ENCODE measurements around the gene NPAS3. TPM values are rescaled to one million over a fixed set of nuclear protein-coding genes. Genes with fewer than 3 reads are reported as not detected.

The NPAS3 gene
- total RNA-seq, 1 experiment from 2014 or later = 0.35 TPM

DNA sequence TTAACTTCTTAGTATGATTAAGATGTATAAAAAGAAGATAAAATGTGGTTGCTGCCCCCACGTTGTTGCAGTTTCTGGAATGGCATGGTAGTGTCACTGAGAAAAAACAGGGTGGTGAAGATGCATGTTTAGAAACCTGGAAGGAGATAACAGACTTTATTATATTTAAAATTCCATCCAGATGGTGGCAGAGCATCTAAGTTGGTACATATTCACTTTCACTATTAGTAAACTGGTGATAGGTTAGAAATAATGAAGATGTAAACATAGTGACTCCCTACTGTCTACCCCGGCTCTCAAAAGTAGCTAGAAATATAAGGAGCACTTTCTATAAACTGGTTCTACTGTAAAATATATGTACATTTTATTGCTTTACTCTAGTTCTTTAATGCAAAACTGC is 279.3 kb downstream of the NPAS3 start:
- POLR2A ChIA-PET = interaction anchor here (0.6 to 1.1 kb wide), 2 partner anchors 17 to 265 kb away, joined by 3 to 4 read pairs; no protein-coding TSS in a partner anchor
- H3K9me3 Mint-ChIP-seq (ENCODE audit: unreplicated experiment) = no peaks in the 10 kb centered on the region
- CTCF ChIA-PET = interaction anchor here (0.6 to 2.2 kb wide), 8 partner anchors 12 to 1330 kb away, joined by 3 to 9 read pairs (median 3); no protein-coding TSS in a partner anchor
- H3K27me3 Mint-ChIP-seq (ENCODE audit: insufficient read depth, unreplicated experiment) = peaks cover 21% of the 10 kb centered on the region
- no peaks in the 10 kb centered on the region for H3K4me1 Mint-ChIP-seq (ENCODE audit: insufficient read depth, unreplicated experiment)
- BruUV-seq (replicated peaks) = no TSS peak
- intact Hi-C loops (cut with micrococcal nuclease) = loop anchor here (10.0 kb wide), 1 partner anchor 577 kb away; no protein-coding TSS in a partner anchor
- no peak overlapping the region for H3K4me3 Mint-ChIP-seq (ENCODE audit: unreplicated experiment)
- H3K27ac Mint-ChIP-seq (ENCODE audit: low read depth, unreplicated experiment) = no peak overlapping the region
- H3K36me3 Mint-ChIP-seq (ENCODE audit: insufficient read depth, unreplicated experiment) = no peaks in the 10 kb centered on the region
- TF ChIP-seq, protein P1, sequence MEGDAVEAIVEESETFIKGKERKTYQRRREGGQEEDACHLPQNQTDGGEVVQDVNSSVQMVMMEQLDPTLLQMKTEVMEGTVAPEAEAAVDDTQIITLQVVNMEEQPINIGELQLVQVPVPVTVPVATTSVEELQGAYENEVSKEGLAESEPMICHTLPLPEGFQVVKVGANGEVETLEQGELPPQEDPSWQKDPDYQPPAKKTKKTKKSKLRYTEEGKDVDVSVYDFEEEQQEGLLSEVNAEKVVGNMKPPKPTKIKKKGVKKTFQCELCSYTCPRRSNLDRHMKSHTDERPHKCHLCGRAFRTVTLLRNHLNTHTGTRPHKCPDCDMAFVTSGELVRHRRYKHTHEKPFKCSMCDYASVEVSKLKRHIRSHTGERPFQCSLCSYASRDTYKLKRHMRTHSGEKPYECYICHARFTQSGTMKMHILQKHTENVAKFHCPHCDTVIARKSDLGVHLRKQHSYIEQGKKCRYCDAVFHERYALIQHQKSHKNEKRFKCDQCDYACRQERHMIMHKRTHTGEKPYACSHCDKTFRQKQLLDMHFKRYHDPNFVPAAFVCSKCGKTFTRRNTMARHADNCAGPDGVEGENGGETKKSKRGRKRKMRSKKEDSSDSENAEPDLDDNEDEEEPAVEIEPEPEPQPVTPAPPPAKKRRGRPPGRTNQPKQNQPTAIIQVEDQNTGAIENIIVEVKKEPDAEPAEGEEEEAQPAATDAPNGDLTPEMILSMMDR (IDR thresholded peaks at IDR 0.05; ENCODE audit: unreplicated experiment) = no peak
- no peak for DNase-seq (ENCODE audit: unreplicated experiment)

DNA sequence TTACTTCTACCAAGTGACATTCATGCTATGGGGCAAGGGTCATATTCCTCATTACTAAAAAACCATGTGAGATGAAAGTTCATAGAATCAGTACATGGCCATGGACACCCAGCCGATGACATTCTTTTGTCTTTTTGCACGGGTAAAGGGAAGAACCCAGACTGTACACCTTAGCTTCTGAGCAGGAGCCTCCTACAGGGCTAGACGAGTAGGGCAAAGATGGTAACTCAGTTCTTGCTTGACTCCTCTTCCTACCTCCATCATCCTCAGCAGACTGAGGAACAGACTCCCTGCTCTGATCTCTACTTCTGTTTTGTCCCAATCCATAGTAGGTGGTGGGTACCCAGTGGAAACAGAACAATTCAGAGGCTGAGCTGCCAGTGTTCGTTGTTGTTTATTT is 281.3 kb downstream of the NPAS3 start:
- DNase-seq (ENCODE audit: unreplicated experiment) = no peak
- Mint-ChIP-seq H3K4me1 (ENCODE audit: insufficient read depth, unreplicated experiment) (no peaks in the 10 kb centered on the region), H3K36me3 (ENCODE audit: insufficient read depth, unreplicated experiment) (no peaks in the 10 kb centered on the region), H3K4me3 (ENCODE audit: unreplicated experiment) (no peak overlapping the region), H3K27me3 (ENCODE audit: insufficient read depth, unreplicated experiment) (peaks cover 22% of the 10 kb centered on the region), H3K9me3 (ENCODE audit: unreplicated experiment) (no peaks in the 10 kb centered on the region), H3K27ac (ENCODE audit: low read depth, unreplicated experiment) (no peak overlapping the region)
- TF ChIP-seq, protein P1 (IDR thresholded peaks at IDR 0.05; ENCODE audit: unreplicated experiment) = no peak
- no TSS peak for BruUV-seq (replicated peaks)
- ChIA-PET POLR2A (no interaction called here), CTCF (interaction anchor here (0.6 to 2.2 kb wide), 2 partner anchors 573 to 668 kb away, joined by 3 to 9 read pairs; no protein-coding TSS in a partner anchor)
- intact Hi-C loops (cut with micrococcal nuclease) = loop anchor here (10.0 kb wide), 1 partner anchor 575 kb away; no protein-coding TSS in a partner anchor

DNA sequence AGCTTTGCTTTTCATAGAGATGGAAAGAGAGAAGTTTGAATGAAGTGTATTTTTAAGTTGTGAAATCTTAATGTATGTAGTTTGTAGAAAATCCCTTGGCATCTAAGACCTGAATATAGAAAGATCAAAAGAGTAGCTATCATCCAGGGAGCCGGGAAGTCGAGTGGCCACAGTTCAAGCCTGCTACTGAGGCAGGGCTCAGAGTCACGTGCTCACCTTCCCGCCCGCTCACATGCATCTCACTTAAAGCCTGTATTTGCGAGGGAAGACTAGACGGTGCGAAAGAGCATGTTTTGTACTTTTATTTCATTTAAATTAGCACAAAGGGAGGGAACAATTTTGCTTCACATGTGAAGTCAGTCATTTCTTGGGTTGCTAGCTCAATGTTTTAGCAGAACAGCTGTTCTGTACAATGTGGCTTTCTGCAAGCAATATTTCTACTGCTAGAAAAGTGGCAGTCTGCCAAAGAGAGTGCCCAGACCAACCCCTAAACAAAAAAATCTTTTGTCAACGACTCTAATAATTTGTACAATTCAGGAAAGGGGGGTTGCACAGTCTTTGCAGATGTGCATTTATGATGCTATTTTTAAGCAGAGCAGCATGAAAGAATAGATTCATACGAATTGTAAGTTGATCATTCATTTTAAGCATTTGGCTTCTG is 290.7 kb downstream of the NPAS3 start:
- DNase-seq (ENCODE audit: unreplicated experiment) = peak; percentile 1
- intact Hi-C loops (cut with micrococcal nuclease) = no loop called here
- H3K27me3 Mint-ChIP-seq (ENCODE audit: insufficient read depth, unreplicated experiment) = peaks cover 44% of the 10 kb centered on the region
- CTCF ChIA-PET = interaction anchor here (1.0 kb wide), 1 partner anchor 11 kb away, joined by 3 read pairs; no protein-coding TSS in a partner anchor
- no peaks in the 10 kb centered on the region for H3K9me3 Mint-ChIP-seq (ENCODE audit: unreplicated experiment)
- H3K4me1 Mint-ChIP-seq (ENCODE audit: insufficient read depth, unreplicated experiment) = no peaks in the 10 kb centered on the region
- TF ChIP-seq, protein P1 (IDR thresholded peaks at IDR 0.05; ENCODE audit: unreplicated experiment) = no peak
- no peaks in the 10 kb centered on the region for H3K36me3 Mint-ChIP-seq (ENCODE audit: insufficient read depth, unreplicated experiment)
- BruUV-seq (replicated peaks) = no TSS peak
- no peak overlapping the region for H3K27ac Mint-ChIP-seq (ENCODE audit: low read depth, unreplicated experiment)
- POLR2A ChIA-PET = no interaction called here
- H3K4me3 Mint-ChIP-seq (ENCODE audit: unreplicated experiment) = no peak overlapping the region

- Mint-ChIP-seq H3K27ac (ENCODE audit: low read depth, unreplicated experiment) (no peak overlapping the region), H3K36me3 (ENCODE audit: insufficient read depth, unreplicated experiment) (peaks cover 2% of the 10 kb centered on the region), H3K4me3 (ENCODE audit: unreplicated experiment) (no peak overlapping the region), H3K4me1 (ENCODE audit: insufficient read depth, unreplicated experiment) (no peaks in the 10 kb centered on the region), H3K27me3 (ENCODE audit: insufficient read depth, unreplicated experiment) (peaks cover 50% of the 10 kb centered on the region), H3K9me3 (ENCODE audit: unreplicated experiment) (no peaks in the 10 kb centered on the region)
- CTCF ChIA-PET = interaction anchor here (0.6 to 1.0 kb wide), 2 partner anchors 11 to 562 kb away, joined by 3 read pairs; no protein-coding TSS in a partner anchor
- DNase-seq (ENCODE audit: unreplicated experiment) = no peak
- TF ChIP-seq, protein P1 (IDR thresholded peaks at IDR 0.05; ENCODE audit: unreplicated experiment) = no peak
- POLR2A ChIA-PET = no interaction called here
- intact Hi-C loops (cut with micrococcal nuclease) = no loop called here
- no TSS peak for BruUV-seq (replicated peaks)
Observed at GRCh38 chr14:33230021-33230420, 291.3 kb downstream of the NPAS3 start.
